ENCODE measurements around the gene SPOCK1.

The SPOCK1 gene

DNA sequence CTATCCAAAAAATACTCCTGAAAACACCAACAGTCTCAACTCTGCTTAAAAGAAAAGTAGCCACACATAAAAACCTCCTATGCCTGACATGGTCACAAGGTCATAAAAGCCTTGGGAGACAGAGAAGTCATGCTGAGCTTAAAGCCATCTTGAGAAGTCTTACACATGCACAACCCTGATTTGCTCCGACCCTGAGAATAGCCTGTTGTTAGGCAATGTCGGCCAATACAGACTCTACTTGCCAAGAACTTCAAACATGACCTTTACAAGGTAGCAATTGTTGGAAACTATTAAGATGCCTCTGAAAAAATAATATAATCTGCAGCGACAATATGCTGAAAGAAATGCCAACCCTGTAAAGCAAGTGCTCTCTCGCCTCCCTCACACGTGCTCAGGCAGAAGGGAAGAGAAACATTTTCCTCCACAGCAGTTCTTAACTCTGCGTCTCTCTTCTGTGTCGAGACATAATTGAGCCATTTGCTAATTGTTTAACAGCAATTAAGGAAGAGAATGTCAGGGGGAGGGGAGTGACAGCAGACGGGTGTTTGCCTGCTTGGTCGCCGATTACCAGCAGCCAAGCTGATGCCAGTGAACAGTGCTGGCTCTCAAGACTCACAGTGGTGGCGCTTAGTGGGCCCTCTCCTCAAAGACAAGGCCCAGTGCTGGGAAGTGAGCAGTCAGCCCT lies 393.6 kb downstream of the SPOCK1 start:
- no peaks in the 10 kb centered on the region for H3K36me3 Mint-ChIP-seq (ENCODE audit: low read depth)

DNA sequence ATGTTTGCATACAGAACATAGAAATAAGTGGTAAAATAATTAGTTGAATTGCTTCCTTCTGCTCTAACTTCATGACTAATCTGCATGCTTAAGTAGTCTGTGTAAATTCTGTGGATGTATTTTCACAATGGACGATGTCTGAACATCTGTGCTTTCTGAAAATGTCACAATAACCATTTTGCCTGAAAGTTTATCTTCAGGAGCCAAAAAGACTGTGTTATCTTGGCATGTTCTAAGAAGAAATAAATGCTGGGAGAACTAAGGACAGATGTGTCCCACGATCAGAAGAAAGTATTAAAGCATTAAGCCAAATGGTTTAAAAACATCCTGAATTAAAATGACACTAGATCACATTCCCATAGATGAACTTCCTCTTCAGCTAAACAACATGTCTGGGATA lies 397.6 kb downstream of the SPOCK1 start:
- H3K27me3 Mint-ChIP-seq (ENCODE audit: low read depth) = no peaks in the 10 kb centered on the region
- H3K36me3 Mint-ChIP-seq (ENCODE audit: low read depth) = no peaks in the 10 kb centered on the region
- no peak for DNase-seq (ENCODE audit: low spot score)
- H3K27ac Mint-ChIP-seq = no peak overlapping the region
- H3K4me1 Mint-ChIP-seq (ENCODE audit: low read depth) = no peaks in the 10 kb centered on the region
- H3K4me3 Mint-ChIP-seq = no peak overlapping the region
- no peaks in the 10 kb centered on the region for H3K9me3 Mint-ChIP-seq

More for the DNA sequence above, 393.6 kb downstream of the SPOCK1 start:
- Mint-ChIP-seq H3K4me3 (no peak overlapping the region), H3K9me3 (no peaks in the 10 kb centered on the region), H3K4me1 (ENCODE audit: low read depth) (no peaks in the 10 kb centered on the region), H3K27me3 (ENCODE audit: low read depth) (no peaks in the 10 kb centered on the region), H3K27ac (no peak overlapping the region)
- no peak for DNase-seq (ENCODE audit: low spot score)

DNA sequence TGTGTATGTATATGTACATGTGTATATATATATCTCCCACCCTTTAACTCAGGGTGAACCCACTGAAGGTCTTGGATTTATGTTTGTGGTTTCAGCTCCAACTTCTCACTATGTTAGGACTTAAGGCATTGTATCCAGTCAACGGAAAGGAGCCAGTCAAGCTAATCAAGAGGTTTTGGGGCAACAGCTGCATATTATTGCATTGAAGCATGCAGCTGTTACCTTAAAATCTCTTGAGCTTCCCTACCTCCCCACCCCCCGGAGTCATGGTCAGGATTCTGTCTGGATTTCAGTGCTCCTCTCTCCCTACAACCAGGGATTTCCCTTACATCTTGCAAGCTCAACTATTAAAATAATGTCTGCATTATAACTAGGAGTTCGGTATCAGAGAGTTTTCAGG lies 399.5 kb downstream of the SPOCK1 start:
- Mint-ChIP-seq H3K27me3 (ENCODE audit: low read depth) (no peaks in the 10 kb centered on the region), H3K4me3 (no peak overlapping the region), H3K36me3 (ENCODE audit: low read depth) (no peaks in the 10 kb centered on the region), H3K4me1 (ENCODE audit: low read depth) (no peaks in the 10 kb centered on the region), H3K9me3 (no peaks in the 10 kb centered on the region), H3K27ac (no peak overlapping the region)
- DNase-seq (ENCODE audit: low spot score) = no peak

DNA sequence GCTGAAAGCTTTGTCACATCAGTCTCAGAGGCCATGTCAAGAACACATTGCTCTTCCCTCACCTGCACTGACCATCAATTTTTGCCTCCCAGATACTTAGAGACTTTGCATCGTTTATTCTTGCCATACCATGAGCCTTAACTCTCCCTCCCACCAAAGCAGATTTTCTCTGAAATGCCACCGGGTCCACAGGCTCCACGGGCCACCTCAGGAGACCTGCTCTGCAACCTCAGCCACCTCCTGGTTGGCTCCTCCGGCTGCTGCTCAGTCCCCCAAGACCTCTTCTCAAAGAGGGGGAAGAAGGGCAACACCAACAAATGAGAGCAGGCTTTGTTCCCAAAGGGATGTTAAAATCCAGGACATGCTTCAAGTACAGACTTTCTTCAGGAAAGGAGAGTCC lies 400.5 kb downstream of the SPOCK1 start:
- Mint-ChIP-seq H3K27me3 (ENCODE audit: low read depth) (no peaks in the 10 kb centered on the region), H3K4me1 (ENCODE audit: low read depth) (no peaks in the 10 kb centered on the region), H3K9me3 (no peaks in the 10 kb centered on the region), H3K4me3 (no peak overlapping the region), H3K27ac (no peak overlapping the region), H3K36me3 (ENCODE audit: low read depth) (no peaks in the 10 kb centered on the region)
- no peak for DNase-seq (ENCODE audit: low spot score)

DNA sequence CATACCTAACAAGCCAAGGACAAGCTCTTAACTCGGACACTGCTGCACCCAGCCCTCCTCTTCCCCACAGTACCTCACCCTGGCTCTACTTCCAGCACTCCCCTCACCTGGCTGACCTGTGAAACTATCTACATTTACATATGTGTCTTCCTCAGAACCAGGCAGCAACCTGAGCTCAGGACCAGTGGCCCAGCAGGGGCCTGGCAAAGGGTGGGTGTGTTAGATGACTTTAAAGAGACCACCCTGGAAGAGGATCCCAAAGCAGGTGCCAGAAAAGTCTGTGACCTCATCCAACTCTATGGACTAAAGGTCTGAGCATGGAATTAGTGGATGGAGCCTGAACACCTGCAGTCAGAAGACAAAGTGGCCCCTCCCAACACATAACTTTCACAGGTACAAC lies 400.9 kb downstream of the SPOCK1 start:
- no peak overlapping the region for H3K27ac Mint-ChIP-seq
- H3K9me3 Mint-ChIP-seq = no peaks in the 10 kb centered on the region
- no peak for DNase-seq (ENCODE audit: low spot score)
- no peaks in the 10 kb centered on the region for H3K4me1 Mint-ChIP-seq (ENCODE audit: low read depth)
- H3K36me3 Mint-ChIP-seq (ENCODE audit: low read depth) = no peaks in the 10 kb centered on the region
- no peaks in the 10 kb centered on the region for H3K27me3 Mint-ChIP-seq (ENCODE audit: low read depth)
- no peak overlapping the region for H3K4me3 Mint-ChIP-seq

DNA sequence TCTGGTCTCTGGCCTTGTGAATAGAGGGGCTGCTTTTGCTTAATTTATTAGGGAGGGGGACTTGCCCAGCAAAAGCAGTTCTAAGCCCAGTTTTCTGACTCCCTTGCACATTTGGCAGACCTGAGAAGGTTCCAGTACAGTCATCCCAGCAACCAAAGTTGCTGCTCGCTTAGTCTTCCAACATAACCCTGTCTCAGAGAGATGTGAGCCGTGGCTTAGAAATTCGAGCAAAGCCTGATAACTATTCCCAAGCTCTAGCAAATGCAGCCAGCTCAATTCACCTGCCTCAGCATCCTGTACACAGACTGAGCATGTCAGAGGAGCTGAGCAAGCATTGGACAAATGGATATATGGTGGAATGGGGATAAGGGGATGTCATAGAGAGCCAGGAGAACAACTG lies 401.9 kb downstream of the SPOCK1 start:
- Mint-ChIP-seq H3K27me3 (ENCODE audit: low read depth) (no peaks in the 10 kb centered on the region), H3K9me3 (no peaks in the 10 kb centered on the region), H3K4me3 (no peak overlapping the region), H3K4me1 (ENCODE audit: low read depth) (no peaks in the 10 kb centered on the region), H3K27ac (no peak overlapping the region), H3K36me3 (ENCODE audit: low read depth) (no peaks in the 10 kb centered on the region)
- no peak for DNase-seq (ENCODE audit: low spot score)

DNA sequence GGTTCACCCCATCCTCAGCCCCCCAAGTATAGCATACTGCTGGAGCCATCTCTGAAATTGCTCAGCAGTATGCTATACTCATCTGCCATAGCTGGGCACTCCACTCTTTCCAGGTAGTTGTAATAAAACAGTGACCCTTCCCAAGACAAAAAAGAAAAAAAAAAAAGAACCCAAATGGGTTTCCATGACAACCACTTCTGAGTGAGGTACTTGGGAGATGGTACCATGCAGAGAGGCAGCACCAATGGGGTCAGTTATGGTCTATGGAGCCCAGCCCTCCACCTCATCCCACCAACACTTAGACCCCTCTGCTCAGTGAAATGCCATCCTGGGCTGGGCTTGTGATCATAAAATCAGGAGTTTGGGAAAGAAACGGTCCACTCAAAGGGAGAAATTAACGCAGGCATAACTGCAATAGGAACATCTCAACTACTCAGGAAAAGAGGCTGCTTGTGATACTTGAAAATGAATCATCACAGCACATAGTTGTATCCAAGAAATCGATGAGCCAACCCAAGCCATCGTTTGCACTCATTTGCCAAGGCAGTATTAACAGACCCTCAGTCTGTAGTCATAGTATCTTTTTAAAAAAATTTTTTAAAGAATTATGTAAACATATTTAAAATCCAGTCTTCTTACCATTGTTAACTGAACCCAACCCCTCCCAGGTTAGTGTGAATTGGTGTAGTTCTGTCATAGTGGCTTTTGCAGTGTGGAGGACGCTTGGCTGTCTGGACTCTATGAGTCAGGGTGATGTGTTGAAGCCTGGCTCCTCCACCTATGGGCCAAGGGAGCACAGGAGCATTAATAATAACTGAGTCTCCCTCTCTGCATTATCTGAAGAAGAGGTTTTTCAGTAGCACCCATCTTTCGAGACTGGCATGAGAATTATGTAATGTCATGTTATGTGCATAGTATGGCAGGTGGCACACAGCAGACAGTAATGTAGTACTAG lies 402.7 kb downstream of the SPOCK1 start:
- Mint-ChIP-seq H3K36me3 (ENCODE audit: low read depth) (no peaks in the 10 kb centered on the region), H3K4me3 (no peak overlapping the region), H3K4me1 (ENCODE audit: low read depth) (no peaks in the 10 kb centered on the region), H3K27me3 (ENCODE audit: low read depth) (no peaks in the 10 kb centered on the region), H3K27ac (no peak overlapping the region), H3K9me3 (no peaks in the 10 kb centered on the region)
- DNase-seq (ENCODE audit: low spot score) = no peak

DNA sequence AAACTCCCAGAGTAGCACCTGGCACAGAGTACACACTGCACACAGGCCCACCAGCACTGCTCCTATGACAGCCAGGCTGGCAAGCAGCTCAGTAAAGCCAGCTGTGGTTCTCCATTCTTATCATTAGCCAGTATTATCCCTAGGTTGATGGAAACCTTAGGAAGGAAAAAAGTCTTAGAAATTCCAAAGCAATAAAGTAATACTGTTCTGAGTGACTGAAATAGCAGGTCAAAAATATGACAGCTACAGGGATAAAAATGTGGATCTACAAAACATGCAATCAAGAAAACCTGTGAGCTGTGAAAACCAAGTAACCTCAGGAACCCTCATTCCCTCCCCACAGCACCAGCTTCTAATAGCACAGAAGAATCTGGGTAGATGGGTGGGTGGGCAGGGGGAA lies 403.5 kb downstream of the SPOCK1 start:
- Mint-ChIP-seq H3K36me3 (ENCODE audit: low read depth) (no peaks in the 10 kb centered on the region), H3K27ac (no peak overlapping the region), H3K4me1 (ENCODE audit: low read depth) (no peaks in the 10 kb centered on the region), H3K27me3 (ENCODE audit: low read depth) (no peaks in the 10 kb centered on the region), H3K9me3 (no peaks in the 10 kb centered on the region), H3K4me3 (no peak overlapping the region)
- DNase-seq (ENCODE audit: low spot score) = no peak

DNA sequence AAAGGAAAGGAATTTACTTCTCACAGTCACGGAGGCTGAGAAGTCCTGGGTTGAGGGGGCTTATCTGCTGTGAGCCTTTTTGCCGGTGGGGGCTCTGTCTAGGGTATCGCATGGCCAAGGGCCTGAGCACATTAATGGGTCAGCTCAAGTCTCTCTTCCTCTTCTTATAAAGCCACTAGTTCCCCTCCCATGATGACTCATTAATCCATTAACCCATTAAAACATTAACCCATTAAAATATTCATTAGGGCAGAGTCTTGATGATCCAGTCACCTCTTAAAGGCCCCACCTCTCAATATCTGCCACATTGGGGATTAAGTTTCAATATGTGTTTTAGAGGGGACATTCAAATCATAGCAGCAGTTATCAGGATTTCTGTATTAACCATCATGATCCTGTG lies 406.3 kb downstream of the SPOCK1 start:
- Mint-ChIP-seq H3K36me3 (ENCODE audit: low read depth) (no peaks in the 10 kb centered on the region), H3K9me3 (no peaks in the 10 kb centered on the region), H3K27me3 (ENCODE audit: low read depth) (no peaks in the 10 kb centered on the region), H3K4me1 (ENCODE audit: low read depth) (no peaks in the 10 kb centered on the region), H3K27ac (no peak overlapping the region), H3K4me3 (no peak overlapping the region)
- DNase-seq (ENCODE audit: low spot score) = no peak

DNA sequence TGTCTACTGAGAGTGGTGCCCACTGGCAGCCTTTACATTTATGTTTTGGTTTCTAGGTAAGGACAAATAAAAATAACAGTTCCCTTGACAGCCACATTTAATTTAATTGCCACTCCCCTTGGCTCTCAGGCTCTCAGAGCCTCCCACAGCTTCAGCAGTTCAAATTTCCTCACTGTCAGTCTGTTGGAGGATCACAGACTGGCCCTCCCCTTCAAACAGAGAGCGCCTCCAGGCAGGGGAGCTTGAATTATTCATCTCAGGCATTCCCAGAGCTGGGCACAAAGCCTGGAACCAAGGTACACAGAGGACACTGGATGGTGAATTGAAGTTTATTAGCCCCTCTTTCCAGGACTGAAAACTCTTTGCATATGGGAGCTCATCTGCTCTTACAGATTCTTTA lies 407.7 kb downstream of the SPOCK1 start:
- H3K27ac Mint-ChIP-seq = no peak overlapping the region
- no peaks in the 10 kb centered on the region for H3K36me3 Mint-ChIP-seq (ENCODE audit: low read depth)
- no peak overlapping the region for H3K4me3 Mint-ChIP-seq
- H3K4me1 Mint-ChIP-seq (ENCODE audit: low read depth) = no peaks in the 10 kb centered on the region
- H3K9me3 Mint-ChIP-seq = no peaks in the 10 kb centered on the region
- no peaks in the 10 kb centered on the region for H3K27me3 Mint-ChIP-seq (ENCODE audit: low read depth)
- no peak for DNase-seq (ENCODE audit: low spot score)

DNA sequence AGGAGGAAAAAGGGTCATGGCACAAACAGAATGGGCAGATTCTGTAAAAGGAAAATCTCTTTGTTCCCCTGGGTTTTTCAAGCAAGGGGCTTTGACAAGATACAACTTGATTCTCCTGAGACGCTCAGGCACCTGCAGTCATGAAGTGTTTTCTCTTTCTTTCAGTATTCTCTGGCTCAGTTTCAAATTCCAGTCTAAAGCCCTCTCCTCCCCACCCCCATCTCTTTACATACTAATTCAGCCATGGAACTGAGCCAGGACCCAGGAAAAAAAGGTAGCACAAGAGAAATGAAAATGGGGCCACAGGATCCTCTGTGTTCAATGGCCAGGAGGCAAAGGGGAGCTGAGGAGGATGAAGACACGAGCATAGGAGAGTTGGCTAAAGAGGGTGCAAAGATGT lies 408.4 kb downstream of the SPOCK1 start:
- Mint-ChIP-seq H3K27ac (no peak overlapping the region), H3K4me3 (no peak overlapping the region), H3K36me3 (ENCODE audit: low read depth) (no peaks in the 10 kb centered on the region), H3K9me3 (no peaks in the 10 kb centered on the region), H3K4me1 (ENCODE audit: low read depth) (no peaks in the 10 kb centered on the region), H3K27me3 (ENCODE audit: low read depth) (no peaks in the 10 kb centered on the region)
- DNase-seq (ENCODE audit: low spot score) = no peak

DNA sequence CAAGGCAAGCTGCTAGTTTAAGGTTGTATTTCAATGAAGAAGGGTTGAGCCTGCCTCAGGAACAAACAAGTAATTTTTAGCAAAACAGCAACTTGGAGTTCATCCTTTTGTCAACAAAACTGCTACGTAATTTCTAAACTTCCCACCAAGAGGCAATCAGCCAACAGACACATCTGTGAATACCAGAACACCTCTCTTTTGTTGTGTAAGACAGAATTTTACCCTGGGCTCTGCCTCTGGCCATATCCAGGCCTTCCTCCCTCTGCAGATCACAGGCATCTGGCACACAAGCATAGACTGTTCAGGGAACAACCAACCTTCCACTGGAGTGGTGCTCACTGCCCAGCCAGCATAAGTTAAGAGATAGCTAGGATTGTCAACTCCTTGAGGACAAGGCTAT lies 409.0 kb downstream of the SPOCK1 start:
- Mint-ChIP-seq H3K4me3 (no peak overlapping the region), H3K27me3 (ENCODE audit: low read depth) (no peaks in the 10 kb centered on the region), H3K9me3 (no peaks in the 10 kb centered on the region), H3K27ac (no peak overlapping the region), H3K4me1 (ENCODE audit: low read depth) (no peaks in the 10 kb centered on the region), H3K36me3 (ENCODE audit: low read depth) (no peaks in the 10 kb centered on the region)
- DNase-seq (ENCODE audit: low spot score) = no peak

DNA sequence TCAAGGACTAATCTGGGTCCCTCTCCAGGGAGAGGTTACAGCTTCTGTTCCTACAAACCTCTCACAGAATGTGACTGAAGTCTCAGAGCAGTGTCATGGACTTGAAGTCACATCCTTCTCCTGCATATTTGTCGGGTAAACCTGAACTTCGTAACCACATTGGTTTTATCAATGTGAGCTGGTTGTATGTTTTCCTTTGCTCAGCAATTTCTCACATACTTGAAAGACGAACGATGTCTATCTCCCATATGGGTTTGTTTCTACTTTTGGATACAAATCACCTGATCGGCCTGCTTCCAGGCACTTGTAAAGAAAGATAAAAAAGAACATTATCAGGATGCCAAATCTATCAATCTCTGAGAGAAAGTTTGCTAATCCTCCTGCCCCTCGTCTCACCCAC lies 411.0 kb downstream of the SPOCK1 start:
- H3K36me3 Mint-ChIP-seq (ENCODE audit: low read depth) = no peaks in the 10 kb centered on the region
- no peaks in the 10 kb centered on the region for H3K9me3 Mint-ChIP-seq
- H3K4me1 Mint-ChIP-seq (ENCODE audit: low read depth) = no peaks in the 10 kb centered on the region
- H3K27ac Mint-ChIP-seq = no peak overlapping the region
- DNase-seq (ENCODE audit: low spot score) = no peak
- no peaks in the 10 kb centered on the region for H3K27me3 Mint-ChIP-seq (ENCODE audit: low read depth)
- no peak overlapping the region for H3K4me3 Mint-ChIP-seq

DNA sequence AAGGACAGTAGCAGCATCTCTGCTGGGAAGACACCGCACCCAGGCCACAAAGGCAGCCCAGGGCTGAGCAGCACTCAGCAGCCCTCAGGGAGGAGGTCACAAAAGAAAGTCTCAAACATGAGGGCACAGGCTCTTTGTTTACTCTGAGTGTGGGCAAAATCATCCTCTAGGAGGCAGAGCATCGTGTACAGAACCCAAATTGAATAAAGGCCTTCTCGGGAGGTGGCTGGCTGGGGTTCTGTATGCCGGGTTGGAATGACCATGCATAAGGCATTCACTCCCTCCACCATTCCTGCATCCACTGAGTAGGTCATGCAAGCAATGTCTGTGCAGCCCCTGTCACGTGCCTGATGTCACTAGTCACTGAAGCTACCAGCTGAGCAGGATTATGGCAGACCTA lies 412.8 kb downstream of the SPOCK1 start:
- H3K27ac Mint-ChIP-seq = no peak overlapping the region

More for the DNA sequence above, 412.8 kb downstream of the SPOCK1 start:
- Mint-ChIP-seq H3K4me1 (ENCODE audit: low read depth) (no peaks in the 10 kb centered on the region), H3K9me3 (no peaks in the 10 kb centered on the region), H3K27me3 (ENCODE audit: low read depth) (no peaks in the 10 kb centered on the region), H3K4me3 (no peak overlapping the region), H3K36me3 (ENCODE audit: low read depth) (no peaks in the 10 kb centered on the region)
- no peak for DNase-seq (ENCODE audit: low spot score)

All from T-helper 2 cell treated with Interferon-gamma antibody and Interleukin-4, amounts not matched to agents 5 μg/mL and 100 μg/mL, for 36 hours (primary cell).